Measurements from ENCODE around the gene MBOAT1.

The MBOAT1 gene

DNA sequence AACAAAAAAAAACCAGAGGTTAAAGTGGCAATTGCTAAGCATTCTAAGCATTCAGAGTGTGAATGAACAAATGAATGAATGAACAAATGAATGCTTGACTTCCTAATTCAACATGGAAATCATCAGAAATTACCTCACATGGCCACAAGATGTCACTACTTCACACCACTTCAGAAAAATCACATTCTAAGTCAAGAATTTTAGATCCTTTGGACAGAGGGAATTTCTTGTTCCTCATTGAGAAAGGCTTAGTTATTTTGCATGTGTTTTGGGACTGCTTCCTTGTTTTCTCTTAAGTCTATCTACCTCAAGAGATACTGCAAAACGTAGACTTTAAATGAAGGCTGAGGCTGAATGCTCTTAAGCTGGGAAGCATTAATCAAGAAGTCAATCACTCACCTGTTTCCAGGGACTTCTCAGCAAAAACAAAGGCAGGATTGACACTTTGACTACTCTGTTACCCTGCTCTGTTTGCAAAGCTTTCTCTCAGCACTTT, 120.2 kb downstream of the MBOAT1 start:
- DNase-seq, result peak; percentile 27 to 54

DNA sequence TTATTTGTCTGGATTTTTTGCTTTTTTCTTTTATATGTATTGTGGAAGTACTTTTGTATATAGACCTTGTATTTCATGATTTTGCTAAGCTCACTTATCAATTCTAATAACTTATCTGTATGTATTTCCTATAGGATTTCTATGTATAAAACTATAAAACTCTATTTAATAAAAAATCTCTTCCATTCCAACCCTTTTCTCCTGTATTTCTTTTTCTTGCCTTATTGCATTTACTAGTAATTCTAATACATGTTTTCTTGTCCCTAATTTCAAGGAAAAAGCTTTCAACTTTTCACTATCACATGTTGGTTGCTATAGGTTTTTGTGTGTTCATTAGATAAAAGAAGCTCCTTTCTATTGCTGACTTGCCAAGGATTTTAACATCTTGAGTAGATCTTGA, 125.3 kb downstream of the MBOAT1 start:
- DNase-seq, result no peak

DNA sequence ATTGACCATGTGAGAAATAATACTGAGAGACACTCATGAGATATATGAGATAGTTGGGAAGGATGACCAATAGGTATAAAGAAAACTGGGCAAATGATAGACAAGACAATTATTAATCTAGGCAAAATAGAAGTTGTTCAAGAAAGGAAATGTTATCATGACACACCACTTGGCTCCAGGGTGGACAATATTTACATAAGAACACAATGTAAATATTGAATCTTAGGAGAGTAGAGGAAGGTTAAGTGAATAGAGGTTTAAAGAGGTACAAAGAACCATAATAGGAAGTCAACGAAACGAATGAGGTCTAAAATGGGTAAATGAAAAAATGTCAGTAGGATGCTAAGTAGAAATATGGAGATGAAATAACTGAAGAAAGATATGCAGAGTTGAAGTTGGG, 126.5 kb downstream of the MBOAT1 start:
- no peak for DNase-seq

DNA sequence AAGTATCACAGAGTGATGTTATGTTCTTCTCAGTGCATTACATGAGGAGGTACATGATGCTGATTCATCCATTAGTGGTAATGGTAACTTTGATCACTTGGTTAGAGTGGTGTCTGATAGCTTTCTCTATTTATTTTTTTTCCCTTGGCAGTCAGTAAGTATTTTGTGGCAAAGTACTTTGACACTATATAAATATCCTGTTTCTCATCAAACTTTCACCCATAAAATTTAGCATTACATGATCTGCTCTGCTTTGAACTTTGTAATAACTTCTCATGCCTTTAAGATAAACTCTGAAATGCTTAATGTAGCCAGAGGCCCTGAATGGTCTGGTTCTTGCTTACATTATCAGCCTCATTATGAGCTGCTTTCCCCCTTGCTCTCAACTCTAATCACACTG, 127.9 kb downstream of the MBOAT1 start:
- no peak for DNase-seq

DNA sequence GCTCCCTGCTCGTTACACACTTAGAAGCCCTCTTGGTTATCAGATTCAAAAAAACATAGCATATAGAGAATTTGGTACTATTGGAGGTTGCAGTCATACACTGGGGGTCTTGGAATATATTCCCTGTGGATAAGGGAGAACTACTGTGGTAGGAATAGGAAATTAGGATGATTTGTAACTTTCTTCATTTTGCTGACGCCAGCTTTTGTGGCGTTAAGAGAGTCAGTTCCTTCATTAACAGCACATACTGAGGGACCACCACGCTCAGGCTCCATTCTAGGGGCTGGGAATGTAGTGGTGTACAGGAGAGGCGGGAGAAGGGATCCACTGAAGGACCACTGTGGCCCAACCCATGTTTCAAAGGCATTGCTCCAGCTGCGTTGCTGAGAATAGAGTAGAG, 140.3 kb downstream of the MBOAT1 start:
- no peak for DNase-seq

DNA sequence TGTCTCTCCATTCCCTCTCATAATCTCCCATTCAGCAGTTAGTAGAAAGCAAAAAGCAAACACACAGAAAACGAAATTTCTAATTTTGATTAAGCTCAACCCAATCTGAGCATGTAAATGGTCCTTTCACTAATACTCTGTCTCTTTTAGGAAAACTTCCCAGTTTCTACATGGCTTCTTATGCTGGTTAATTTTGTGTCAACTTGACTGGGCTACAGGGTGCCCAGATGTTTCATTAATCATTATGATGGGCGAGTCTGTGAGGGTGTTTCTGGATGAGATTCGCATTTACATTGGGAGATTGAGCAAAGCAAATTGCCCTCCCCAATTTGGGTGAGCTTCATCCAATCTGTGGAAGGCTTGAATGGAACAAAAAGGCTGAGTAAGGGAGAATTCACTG, 142.2 kb downstream of the MBOAT1 start:
- DNase-seq, result no peak

DNA sequence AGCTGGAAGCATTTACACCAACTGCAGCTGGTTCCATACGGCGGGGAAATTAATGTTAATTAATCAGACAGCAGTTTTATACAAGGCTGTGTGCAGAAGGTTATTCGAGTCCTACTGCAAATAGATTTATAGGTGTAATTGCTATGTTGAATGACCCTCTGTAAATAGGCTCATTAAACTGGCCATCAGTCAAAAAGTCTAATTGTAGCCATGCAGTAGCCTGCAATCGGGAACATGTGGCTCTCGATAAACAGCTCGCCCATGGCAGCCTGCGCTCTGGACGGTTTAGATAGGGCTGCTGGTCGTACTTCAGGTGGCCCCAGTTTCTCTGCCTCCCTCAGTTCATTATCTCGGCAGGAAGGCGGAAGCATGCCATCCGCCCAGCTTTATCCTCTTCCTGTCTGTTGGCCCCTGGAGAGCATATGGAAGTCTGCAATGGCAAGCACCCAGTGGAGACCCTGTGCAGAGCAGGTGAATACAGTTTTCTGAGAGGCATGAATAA, 143.2 kb downstream of the MBOAT1 start:
- peak; percentile 92 to 98 for DNase-seq

DNA sequence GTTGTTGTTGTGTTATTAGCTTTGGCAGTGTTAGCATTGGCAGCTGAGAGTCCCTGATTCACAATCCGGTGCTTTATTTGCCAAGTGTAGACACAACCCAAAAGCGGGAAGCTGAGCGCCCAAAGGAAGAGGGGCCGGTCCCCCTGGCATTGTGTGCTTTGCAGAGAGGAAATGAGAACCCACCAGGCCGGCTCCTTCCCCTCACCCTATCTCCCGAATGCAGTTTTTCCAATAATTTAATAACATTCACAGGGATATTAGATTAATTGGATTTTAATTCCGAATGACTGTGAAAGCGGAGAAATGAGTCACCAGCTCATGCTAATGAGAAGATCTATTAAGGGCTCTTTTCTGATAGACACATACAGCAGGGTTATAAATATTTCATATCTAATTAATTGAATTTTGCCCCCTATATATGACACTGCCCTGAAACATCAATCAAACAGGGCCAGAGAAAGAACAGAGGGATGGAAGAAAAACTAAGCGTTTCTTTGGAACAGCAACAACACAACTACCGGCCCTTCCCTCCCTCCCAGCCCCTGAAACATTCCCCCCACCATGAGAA, 143.8 kb downstream of the MBOAT1 start:
- DNase-seq, result no peak

DNA sequence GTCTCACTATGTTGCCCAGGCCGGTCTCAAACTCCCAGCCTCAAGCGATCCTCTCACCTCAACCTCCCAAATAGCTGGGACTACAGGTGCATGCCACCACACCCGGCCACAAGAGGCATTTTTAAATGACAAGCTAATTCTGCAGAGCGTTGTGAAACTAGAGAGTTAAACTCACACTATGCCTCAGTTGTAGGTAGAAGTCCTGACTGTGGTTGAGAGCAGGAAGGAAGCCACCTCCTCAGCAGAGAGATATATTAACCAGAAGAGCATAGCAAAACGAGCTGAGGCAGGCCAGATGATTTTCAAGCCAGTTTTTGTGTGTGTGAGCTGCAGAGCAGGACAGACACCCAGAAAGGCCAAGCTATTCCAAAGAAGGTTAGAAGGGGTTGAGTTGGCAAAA, 150.3 kb downstream of the MBOAT1 start:
- DNase-seq, result no peak

DNA sequence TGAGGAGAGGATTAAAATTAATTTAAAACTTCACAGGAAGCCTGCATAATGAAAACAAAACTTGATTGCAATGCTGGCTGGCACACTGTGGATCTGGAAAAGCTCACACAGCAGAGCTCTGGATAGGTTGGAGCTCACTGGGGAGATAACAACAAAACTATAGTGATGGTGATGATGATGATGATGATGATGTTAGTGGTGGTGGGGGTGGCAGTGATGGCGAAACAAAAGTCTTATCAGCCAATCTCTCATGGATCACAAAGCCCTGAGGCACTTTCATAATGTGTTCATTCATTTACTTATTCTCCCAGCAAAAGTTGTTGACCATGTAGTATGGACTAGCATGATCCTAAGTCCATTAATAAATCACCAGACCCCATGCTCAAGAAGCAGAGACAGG, 152.0 kb downstream of the MBOAT1 start:
- no peak for DNase-seq

DNA sequence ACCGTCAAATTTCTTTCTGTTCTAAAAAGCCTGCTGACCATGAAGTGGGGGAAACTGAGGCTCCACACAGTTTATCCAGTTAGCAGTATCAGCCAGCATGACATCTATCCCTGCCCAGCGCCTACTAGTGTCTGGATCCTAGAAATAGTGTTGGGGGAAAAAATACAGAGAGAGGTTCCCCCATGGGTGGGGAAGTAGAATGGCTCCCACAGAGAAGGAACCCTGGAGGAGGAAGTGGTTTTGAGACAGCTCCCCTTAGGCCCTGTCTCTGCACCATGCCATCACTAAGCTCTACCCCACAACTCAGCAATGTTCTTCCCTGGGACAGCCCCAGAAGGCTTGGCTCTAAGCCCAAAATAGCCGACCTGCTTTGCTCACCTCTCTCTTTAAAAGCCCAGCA, 153.4 kb downstream of the MBOAT1 start:
- DNase-seq, result no peak

DNA sequence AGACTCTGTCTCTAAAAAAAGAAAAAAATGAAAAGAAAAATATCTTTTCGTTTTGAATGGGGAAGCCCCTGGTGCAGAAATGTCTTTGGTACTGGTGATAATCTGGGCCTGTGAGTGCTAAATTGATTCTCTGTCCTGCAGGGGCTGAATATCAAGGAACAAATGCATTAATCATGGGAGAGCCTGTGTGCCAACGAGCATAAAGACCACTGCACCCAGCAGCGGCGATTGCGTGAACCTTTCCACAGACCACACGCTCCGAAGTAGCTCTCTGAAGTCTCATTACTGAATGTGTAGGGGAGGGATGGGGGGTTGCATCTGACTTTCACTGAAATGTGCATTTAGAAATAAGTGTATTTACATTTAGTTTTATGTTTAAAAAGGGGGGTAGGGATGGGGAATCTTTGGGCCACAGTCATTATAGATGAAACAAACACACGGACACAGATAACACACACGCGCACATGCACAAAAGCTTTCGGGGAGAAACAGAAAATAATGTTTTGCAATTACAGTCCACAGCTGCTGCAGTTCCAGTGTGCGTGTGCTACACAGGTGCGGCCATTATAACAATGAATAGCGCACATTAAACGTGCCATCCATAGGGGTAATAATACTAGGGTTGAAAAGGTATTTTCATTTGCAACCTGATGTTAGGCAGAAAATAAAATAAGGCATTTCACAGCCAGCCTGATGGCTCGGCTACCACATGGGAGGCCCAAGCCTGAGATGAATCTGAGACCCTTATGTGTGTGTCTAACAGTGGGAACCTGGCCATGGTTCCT, 154.0 kb downstream of the MBOAT1 start:
- DNase-seq, result peak; percentile 30 to 61

DNA sequence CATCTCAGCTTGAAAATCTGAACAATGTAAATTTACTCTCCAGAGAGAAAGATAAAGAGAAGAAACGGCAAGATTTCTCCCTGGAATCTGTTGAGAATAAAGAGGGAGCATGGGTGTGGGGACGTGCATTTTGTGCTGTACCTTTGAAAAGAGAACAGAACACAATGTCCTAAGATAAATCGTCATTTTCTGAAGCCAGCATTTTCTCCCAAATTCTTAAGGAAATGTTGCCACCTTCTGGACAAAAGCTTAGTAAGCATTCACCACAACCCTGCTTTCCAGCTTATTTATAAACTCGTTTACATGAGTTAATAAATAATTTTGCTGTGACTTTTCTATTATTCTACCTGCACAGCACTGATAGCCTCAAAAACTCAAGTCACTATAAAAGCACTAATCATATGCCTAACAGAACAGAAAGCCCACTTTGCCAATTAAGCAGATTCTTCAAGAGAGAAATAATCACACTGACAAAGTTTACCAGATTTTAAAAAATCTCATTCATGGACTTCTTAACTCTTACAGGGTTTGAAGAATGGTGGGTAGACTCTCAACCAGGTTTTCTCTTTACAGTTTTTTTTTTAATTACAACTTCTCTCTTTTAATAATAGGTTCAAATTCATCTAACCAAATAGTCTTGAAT, 155.8 kb downstream of the MBOAT1 start:
- DNase-seq, result peak; percentile 75 to 83

DNA sequence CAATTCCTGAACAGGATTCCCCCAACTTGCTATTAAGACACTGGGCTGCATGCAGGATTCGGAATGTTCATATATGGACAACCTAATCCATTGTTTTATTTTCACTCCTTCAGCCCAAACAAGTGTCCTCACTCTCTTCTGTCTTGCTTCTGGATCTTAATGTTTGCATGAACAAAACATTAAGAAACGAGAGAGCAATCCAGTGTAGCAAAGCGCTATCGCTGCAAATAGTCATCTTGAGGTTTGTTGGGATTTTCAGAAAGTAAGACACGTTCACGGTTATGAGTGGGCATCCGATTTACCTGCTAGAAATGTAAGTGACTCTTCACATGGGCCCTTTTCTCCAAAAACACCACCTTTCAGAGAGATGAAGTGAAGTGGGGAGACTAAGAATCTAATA, 156.4 kb downstream of the MBOAT1 start:
- DNase-seq, result no peak
